Vagina (tissue), 2 donors: ENCODE results near the gene CDC45. TPM values are rescaled to one million over a fixed set of nuclear protein-coding genes. Genes with fewer than 3 reads are reported as not detected.

Source experiments
- DNase-seq, 2 donors: peaks; one replicate each; pipeline ENCODE4 v3.0.0-alpha.2; 2017; ENCODE audit errors: extremely low spot score in 2 of 2
- H3K27ac ChIP-seq: fragments of 200-600 bp; sonication (generic); one replicate; pipeline ENCODE4 v1.5.1; 2019
- H3K27me3 ChIP-seq: fragments of 200-600 bp; sonication (generic); one replicate; pipeline ENCODE4 v1.5.1; 2019
- H3K36me3 ChIP-seq, 2 donors: fragments of 200-600 bp; sonication (generic); one replicate each; pipeline ENCODE4 v1.5.1; 2017 to 2019
- H3K4me1 ChIP-seq: fragments of 200-600 bp; sonication (generic); one replicate; pipeline ENCODE4 v1.5.1; 2019
- H3K4me3 ChIP-seq, 2 donors: fragments of 200-600 bp; sonication (generic); 1 replicate in 1 of 2; 2 replicates in 1 of 2; pipeline ENCODE4 v1.5.1; 2016 to 2019
- H3K9me3 ChIP-seq: fragments of 200-600 bp; sonication (generic); one replicate; pipeline ENCODE4 v1.5.1; 2019
- CTCF ChIP-seq, 3 experiments: fragments of 450-650 bp in 2 of 3; fragments of 200-600 bp in 1 of 3; sonication (generic) in 1 of 3; IDR thresholded peaks; one replicate each; pipeline ENCODE4 v1.5.1; 2017 to 2019; ENCODE audit warnings: antibody characterized with exemption in 3 of 3, mild to moderate bottlenecking in 2 of 3, moderate library complexity in 2 of 3
- POLR2A ChIP-seq, 2 donors: fragments of 450-650 bp; IDR thresholded peaks; one replicate each; pipeline ENCODE4 v1.6.1; 2017; ENCODE audit warnings: antibody characterized with exemption in 2 of 2, mild to moderate bottlenecking in 2 of 2, moderate library complexity in 2 of 2
- POLR2AphosphoS5 ChIP-seq, 2 donors: sonication (generic); formaldehyde crosslinking; IDR thresholded peaks; one replicate each; pipeline ENCODE4 v1.9.0; 2017; ENCODE audit warnings: antibody characterized with exemption in 2 of 2, mild to moderate bottlenecking in 2 of 2, low read depth in 1 of 2; ENCODE audit not compliant: insufficient read depth in 1 of 2
- intact Hi-C: fragments of 100-400 bp; cut with DNase I; formaldehyde crosslinking; loops from one replicate; pipeline ENCODE4 v1.15.1; 2023
- total RNA-seq: library from RNA; depleted of rRNA; stranded (reverse); fragments of >200 nt; gene quantifications from one replicate; pipeline ENCODE4 v1.2.3, GENCODE V29; 2016

CDC45 gene
- total RNA-seq, 1 donor from 2014 or later: 0.74 TPM

- no peak overlapping the region for H3K4me3 ChIP-seq
- H3K4me1 ChIP-seq: no peaks in the 10 kb centered on the region
- no peaks in the 10 kb centered on the region for H3K9me3 ChIP-seq
- no peaks in the 10 kb centered on the region for H3K27me3 ChIP-seq
- TF ChIP-seq CTCF (IDR thresholded peaks at IDR 0.05) (no peak), POLR2A (IDR thresholded peaks at IDR 0.05) (no peak), POLR2AphosphoS5 (IDR thresholded peaks at IDR 0.05; ENCODE audit: insufficient read depth in 1 of 2, low read depth in 1 of 2) (no peak)
- H3K27ac ChIP-seq: no peak overlapping the region
- no peak for DNase-seq
- intact Hi-C loops: no loop called here
- no peaks in the 10 kb centered on the region for H3K36me3 ChIP-seq
These were observed 53.4 kb downstream of the CDC45 start for GRCh38 chr22:19533049-19533626.

DNA sequence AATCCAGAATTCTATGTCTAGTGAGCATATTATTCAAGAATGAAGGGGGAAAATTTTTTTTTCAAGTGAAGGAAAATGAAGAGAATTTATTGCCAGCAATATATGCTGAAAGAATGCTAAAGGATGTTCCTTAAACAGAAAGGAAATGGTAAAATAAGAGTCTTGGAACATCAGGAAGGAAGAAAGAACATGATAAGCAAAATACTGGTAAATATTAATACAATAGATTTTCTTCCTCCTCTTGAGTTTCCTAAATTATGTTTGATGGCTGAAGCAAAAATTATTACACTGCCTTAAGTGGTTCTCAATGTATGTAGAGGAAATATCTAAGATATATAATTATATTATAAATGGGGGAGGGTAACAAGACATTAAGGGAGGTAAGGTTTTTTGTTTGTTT lies 54.1 kb downstream of the CDC45 start:
- TF ChIP-seq CTCF (IDR thresholded peaks at IDR 0.05) (no peak), POLR2AphosphoS5 (IDR thresholded peaks at IDR 0.05; ENCODE audit: insufficient read depth in 1 of 2, low read depth in 1 of 2) (no peak), POLR2A (IDR thresholded peaks at IDR 0.05) (no peak)
- no peak for DNase-seq
- H3K4me3 ChIP-seq: no peak overlapping the region
- H3K27ac ChIP-seq: no peak overlapping the region
- intact Hi-C loops: no loop called here
- no peaks in the 10 kb centered on the region for H3K36me3 ChIP-seq
- H3K9me3 ChIP-seq: no peaks in the 10 kb centered on the region
- H3K27me3 ChIP-seq: no peaks in the 10 kb centered on the region
- H3K4me1 ChIP-seq: no peaks in the 10 kb centered on the region

DNA sequence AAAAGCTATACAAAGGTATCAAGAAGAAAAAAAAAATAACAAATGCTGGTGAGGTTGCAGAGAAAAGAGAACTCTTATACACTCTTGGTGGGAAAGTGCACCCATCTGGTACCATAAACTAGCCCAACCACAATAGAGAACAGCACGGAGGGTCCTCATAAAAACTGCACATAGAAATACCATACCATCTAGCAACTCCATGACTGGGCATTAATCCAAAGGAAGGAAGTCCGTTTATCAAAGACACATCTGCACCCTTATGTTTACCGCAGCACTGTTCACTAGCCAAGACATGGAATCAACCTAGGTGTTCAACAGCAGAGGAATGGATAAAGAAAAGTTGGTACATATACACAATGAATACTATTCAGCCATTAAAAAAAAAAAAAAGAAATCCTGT lies 55.3 kb downstream of the CDC45 start:
- Histone ChIP-seq H3K9me3 (no peaks in the 10 kb centered on the region), H3K4me1 (no peaks in the 10 kb centered on the region), H3K36me3 (no peaks in the 10 kb centered on the region), H3K4me3 (no peak overlapping the region), H3K27me3 (no peaks in the 10 kb centered on the region), H3K27ac (no peak overlapping the region)
- DNase-seq: no peak
- intact Hi-C loops: no loop called here
- no peak for TF ChIP-seq POLR2A (IDR thresholded peaks at IDR 0.05)
- no peak for TF ChIP-seq POLR2AphosphoS5 (IDR thresholded peaks at IDR 0.05; ENCODE audit: insufficient read depth in 1 of 2, low read depth in 1 of 2)
- no peak for TF ChIP-seq CTCF (IDR thresholded peaks at IDR 0.05)

DNA sequence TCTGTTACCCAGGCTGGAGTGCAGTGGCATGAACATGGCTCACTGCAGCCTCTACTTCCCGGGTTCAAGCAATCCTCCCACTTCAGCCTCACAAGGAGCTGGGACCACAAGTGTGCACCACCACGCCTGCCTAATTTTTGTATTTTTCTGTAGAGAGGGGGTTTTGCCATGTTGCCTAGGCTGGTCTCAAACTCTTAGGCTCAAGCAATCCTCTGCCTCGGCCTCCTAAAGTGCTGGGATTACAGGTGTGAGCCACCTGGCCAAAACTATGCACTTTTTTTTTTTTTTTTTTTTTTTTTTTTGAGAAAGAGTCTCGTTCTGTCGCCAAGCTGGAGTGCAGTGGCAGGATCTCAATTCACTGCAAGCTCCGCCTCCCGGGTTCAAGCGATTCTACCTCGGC lies 56.8 kb downstream of the CDC45 start:
- no peak overlapping the region for H3K4me3 ChIP-seq
- no peaks in the 10 kb centered on the region for H3K4me1 ChIP-seq
- H3K36me3 ChIP-seq: no peaks in the 10 kb centered on the region
- H3K9me3 ChIP-seq: no peaks in the 10 kb centered on the region
- intact Hi-C loops: no loop called here
- no peak for DNase-seq
- TF ChIP-seq POLR2A (IDR thresholded peaks at IDR 0.05): no peak
- no peak for TF ChIP-seq POLR2AphosphoS5 (IDR thresholded peaks at IDR 0.05; ENCODE audit: insufficient read depth in 1 of 2, low read depth in 1 of 2)
- no peak for TF ChIP-seq CTCF (IDR thresholded peaks at IDR 0.05)
- H3K27me3 ChIP-seq: no peaks in the 10 kb centered on the region
- no peak overlapping the region for H3K27ac ChIP-seq

- Histone ChIP-seq H3K4me3 (no peak overlapping the region), H3K27me3 (no peaks in the 10 kb centered on the region), H3K9me3 (no peaks in the 10 kb centered on the region), H3K36me3 (no peaks in the 10 kb centered on the region), H3K4me1 (no peaks in the 10 kb centered on the region), H3K27ac (no peak overlapping the region)
- TF ChIP-seq POLR2A (IDR thresholded peaks at IDR 0.05) (no peak), CTCF (IDR thresholded peaks at IDR 0.05) (no peak), POLR2AphosphoS5 (IDR thresholded peaks at IDR 0.05; ENCODE audit: insufficient read depth in 1 of 2, low read depth in 1 of 2) (no peak)
- no peak for DNase-seq
- intact Hi-C loops: no loop called here
These were observed 58.3 kb downstream of the CDC45 start for GRCh38 chr22:19537941-19538488.
